ENCODE measurements around the gene CAMTA1. TPM values are rescaled to one million over a fixed set of nuclear protein-coding genes. Genes with fewer than 3 reads are reported as not detected.
A peak's percentile ranks its signal among the peaks of the same experiment; 100 is the strongest.
"Not testable (repeated sequence)": the region's sequence is repeated elsewhere in the genome, so short reads cannot be mapped to it uniquely, and the experiment has no call there.

Gene CAMTA1
- total RNA-seq, 1 donor: 19.9 TPM

DNA sequence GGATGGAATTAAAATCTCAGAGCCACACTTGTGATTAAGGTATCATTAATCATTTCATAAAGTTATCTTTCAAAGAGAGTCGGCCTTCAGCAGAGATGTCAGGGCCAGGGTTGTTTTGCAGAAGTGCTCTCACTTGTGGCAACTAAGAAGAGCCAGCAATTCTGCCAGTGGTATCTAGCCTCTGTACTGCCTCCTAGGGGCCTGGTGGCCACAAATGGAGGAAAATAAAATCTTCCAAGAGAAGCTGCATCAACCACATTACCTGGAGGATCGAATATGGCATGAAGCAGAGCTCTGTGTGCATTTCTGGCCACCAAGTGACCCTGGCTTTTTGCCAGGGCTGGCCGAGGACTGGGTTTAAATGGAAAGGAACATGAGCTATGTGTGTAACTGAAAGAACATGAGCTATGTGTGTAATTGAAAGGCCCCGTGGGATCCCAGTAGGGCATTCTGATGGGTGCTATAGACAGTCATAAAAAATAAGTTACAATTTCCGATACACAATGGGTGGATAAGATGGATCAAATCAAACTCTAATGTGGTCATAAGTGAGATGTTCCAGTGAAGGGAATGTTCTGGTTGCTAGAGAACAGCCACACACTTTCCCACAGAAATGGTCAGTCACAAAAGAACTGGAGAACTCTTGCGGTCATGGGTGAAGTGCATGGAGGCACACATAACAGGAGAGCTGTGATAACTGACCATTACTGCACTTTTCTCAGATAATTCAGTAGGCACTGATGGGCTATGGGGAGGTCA lies 335.8 kb downstream of the CAMTA1 start:
- DNase-seq (ENCODE audit: low read depth in 2 of 3, low spot score in 2 of 3): peak in 1 of 3 donors; percentile 7

DNA sequence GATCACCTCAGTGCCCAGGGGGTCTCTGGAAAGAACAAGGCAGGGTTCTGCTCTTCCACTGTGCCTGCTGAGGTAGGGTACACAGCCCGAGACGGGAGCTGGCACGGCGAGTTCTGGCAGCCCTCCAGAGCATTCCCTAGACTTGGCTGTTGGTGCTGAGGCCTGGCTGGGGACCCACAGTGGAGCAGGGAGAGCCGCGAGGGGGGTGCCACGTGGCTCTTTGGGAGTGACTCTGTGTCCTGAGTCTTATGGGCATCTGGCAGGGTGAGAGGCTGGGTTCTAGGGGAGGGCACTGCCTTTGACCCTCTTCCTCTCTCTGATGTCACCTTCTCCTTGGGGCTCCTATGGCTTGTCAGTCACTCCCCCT lies 336.4 kb downstream of the CAMTA1 start:
- DNase-seq (ENCODE audit: low read depth in 2 of 3, low spot score in 2 of 3): no peak

DNA sequence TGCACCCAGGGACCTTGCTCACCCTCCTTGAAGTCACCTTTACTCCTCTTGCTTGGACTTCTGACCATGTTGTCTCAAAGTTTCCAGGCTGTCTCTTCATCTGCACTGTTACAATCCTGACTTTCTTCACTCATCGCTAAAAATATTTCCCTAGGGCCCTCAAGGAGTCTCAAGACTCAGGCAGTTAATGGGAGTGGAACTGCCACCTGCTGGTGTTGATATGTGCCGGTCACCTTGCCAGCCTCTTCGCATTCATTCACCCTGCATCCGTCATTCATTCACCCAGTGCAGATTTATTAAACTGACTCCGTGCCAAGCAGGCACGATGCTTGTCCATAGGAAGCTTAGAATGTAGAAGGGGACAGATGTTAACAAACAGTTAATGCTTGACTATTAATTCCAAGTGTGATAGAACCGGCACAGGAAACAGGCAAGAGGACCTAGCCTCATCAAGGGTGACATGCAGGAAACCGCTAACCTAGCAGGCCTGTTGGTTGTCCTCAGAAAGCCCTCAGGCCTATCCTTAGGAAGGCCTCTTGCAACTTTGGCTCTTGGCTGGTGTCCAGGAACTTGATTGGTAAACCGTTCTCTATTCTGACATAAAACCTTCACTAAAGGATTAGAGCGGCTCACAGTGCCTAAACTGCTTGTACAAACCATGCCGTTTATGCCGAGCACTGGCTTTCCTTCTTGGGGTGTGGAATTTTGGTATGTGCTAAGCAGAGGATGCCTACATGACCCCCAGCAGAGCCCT lies 342.2 kb downstream of the CAMTA1 start:
- DNase-seq (ENCODE audit: low read depth in 2 of 3, low spot score in 2 of 3): peak in 2 of 3 donors; percentile 59 to 93

DNA sequence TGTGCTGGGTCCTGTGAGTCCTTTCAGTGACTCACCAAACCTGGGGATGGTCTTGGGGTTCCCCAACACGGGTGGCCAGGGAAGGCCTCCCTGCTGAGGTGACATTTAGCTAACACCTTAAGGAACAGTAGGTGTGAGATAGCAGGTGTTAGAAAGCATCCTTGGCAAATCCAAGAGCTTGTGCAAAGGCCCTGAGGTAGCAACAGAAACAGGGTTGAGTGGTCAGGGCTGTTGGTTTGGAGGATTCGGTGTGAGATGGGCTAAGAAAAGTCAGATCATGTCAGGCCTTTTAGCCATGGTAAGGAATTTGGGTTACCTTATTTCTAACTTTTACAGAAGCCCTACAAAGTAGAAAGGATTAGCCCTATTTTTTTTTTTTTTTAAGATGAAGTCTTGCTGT lies 343.0 kb downstream of the CAMTA1 start:
- DNase-seq (ENCODE audit: low read depth in 2 of 3, low spot score in 2 of 3): no peak

DNA sequence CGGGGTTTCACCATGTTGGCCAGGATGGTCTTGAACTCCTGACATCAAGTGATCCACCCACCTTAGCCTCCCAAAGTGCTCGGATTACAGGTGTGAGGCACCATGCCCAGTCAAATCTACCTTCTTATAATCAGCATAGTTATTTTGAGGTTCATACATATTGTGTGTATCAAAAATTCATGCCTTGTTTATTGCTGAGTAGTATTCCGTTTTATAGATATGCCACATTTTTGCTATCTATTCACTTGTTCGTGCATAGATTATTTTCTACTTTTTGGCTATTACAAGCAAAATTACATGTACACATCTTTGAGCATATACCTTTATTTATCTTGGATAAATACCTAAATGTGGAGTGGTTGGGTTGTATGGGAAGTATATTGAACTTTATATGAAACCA lies 344.9 kb downstream of the CAMTA1 start:
- DNase-seq (ENCODE audit: low read depth in 2 of 3, low spot score in 2 of 3): no peak

DNA sequence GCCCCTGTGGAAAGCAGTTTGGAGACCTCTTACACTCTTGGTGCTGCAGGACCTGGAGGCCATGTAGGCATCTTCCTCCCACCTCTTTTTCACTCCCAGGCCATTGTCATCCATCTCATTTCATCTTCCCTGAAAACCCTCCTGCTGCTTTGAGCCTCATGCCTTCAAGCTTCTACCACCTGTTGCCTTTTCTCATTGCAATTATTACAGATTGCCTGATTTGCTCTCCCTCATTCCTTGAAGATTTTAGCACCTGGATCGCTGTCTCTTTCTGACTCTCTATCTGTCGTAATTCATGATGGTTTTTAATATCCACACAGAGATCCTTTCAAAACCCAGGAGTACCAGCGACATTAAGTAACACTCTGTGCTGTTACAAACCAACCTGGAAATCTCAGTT lies 350.2 kb downstream of the CAMTA1 start:
- DNase-seq (ENCODE audit: low read depth in 2 of 3, low spot score in 2 of 3): no peak

DNA sequence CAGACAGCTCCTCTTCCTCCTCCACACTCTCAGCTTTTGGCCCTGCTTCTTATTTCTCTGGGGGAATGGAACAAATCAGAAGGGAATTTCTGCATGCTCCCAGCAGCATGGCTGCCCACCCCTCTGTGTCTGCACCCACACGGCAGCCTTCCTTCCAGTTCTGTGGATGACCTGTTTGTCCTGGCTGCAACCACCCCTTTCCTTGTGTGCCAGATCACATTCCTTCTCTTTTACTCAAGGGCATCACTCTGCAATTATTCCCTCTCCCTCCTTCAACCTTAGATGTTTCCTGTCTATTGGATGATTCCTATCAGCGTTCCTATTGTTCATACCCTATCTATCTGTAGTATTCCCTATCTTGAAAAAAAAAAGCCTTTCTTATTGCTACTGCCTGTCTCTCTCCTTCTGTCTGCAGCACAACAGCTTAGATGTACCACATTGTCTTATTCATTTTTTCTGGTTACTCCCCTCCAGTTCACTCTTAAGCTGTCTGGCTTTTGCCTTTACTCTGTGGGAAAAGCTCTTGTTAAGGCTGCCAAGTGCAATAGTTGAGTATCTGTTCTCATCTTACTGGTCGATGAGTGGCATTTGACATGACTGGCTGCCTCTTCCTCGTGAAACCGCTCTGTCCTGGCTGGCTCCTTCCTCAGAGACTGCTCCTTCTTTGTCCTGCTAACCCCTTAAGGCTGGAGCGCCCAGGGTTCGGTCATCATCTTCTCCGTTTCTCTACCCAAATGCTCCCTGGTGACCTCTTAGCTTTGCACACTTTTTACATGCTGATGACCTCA lies 351.1 kb downstream of the CAMTA1 start:
- no peak for DNase-seq (ENCODE audit: low read depth in 2 of 3, low spot score in 2 of 3)

DNA sequence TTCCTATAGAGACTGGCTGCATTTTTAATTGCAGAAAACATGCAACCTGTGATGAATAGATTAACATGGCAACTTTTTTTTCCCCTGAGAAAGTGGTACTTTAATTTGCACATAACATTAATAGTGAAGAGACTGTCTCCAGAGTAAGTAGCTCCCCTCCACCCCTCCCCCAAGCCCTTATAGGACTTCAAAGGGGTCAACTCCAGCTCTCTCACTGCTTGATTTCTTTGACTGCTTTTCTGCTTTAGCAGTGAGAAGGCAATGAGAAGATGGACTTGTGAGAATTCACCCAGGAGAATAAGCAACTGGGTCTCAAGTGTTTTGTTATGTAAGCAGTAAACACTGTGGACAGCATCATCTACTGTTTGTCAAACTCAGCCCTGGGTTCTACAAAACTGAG lies 355.0 kb downstream of the CAMTA1 start:
- DNase-seq (ENCODE audit: low read depth in 2 of 3, low spot score in 2 of 3): no peak

DNA sequence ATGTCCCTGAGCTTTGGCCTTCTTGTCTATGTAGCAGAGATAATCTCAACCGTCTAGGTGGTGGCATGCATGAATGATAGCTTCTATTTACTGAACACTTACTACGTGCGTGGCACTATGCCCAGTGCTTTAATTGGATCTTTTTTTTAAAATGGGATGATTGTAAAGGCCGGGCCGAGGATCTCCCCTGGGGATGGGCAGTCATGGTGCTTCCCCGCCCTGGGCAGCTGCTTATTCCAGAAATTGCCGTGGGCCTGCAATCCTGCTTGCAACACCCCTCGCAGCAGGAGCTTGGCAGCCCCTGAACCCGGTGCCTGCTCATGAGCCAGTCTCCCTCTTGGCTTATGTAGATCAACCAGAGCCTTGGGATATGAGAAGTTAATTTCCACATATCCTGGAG lies 360.7 kb downstream of the CAMTA1 start:
- DNase-seq (ENCODE audit: low read depth in 2 of 3, low spot score in 2 of 3): no peak

DNA sequence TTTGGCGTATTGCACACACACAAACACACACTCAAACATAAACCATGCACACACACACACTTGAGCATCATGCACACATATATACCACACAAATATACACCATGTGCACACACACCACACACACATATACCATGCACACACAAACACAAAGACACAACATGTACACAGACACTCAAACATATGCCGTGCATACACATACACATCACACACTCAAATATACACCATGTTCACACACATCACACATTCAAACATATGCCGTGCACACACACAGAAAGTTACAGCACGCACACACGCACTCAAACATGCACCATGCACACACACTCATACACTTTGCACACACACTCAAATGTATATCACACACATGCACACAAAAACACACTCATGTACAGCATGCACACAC lies 361.5 kb downstream of the CAMTA1 start:
- DNase-seq (ENCODE audit: low read depth in 2 of 3, low spot score in 2 of 3): no peak

DNA sequence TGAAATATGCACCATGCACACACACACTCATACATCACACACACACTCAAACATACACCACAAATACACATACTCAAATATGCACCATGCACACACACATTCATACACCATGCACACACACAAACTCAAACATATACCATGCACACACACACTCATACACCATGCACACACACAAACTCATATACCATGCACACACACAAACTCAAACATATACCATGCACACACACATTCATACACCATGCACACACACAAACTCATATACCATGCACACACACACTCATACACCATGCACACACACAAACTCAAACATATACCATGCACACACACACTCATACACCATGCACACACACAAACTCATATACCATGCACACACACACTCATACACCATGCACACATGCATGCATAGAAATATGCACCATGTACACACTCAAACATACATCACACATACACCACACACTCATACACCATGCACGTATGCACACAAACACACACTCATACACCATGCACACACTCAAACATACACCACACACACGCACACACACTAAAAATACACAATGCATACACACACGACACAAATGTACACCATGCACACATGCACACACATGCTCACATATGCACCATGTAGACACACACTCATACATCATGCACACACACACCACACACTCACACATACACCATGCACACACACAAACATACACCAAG lies 362.5 kb downstream of the CAMTA1 start:
- not testable (repeated sequence) for DNase-seq (ENCODE audit: low read depth in 2 of 3, low spot score in 2 of 3)

DNA sequence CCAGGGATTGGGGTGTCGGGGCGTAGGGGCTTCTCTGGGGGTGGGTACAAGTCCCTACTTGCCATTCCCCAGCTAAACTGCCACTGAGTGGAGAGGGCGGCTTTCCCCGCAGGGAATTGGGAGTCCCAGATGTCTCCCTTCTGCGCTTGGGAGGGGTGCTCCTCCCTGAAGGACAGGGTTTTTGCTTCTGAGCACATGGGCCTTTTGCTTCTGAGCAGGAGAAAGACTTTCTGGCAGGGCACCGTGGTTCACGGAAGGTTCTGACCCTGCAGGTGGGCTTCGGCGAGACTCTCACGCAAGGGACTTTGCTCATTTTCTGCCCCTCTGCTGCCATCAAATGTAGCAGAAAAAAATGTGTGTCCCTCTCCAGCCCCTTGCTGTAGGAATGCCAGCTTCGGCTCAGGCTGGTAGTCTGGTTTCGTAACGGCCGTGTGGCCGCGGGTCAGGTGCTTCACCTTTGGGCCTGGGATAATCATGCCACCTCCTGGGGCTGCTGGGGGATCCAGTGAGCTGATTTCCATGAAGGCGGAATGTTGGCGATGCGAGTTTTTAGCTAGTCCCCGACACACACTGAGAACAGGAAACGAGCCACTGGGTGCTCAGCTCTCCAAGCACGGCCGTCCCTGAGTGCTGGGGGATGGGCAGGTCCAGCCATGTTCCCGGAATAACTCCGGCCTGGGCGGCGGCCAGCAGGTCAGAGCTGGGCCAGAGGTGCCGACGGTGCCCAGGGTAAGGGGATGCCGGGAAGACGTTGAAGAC lies 364.0 kb downstream of the CAMTA1 start:
- no peak for DNase-seq (ENCODE audit: low read depth in 2 of 3, low spot score in 2 of 3)

DNA sequence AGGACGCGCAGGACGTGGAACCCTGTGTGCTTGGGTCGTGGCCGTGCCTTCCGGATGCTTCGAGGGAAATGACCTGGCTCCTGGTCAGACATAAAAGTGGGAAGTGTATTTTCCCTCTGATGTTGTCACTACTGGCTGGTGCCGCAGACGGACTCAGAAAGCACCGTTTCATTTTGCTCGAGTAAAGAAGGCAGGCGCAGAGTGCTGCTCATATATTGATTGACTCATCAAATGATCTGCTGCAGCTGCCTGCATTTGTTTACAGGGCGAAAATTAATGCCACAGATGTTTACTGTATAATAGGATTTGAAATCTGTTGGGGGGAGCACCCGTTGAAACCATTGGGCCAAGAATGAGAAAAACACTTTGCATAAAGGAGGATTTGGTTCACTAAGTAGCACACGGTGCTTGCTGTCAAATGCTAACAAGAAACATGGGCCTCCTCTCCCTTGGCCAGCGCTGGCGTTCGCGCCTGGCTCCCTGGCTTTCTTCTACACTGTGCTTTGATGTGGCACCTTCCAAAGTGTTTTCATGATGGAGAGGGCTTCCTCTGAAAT lies 365.5 kb downstream of the CAMTA1 start:
- no peak for DNase-seq (ENCODE audit: low read depth in 2 of 3, low spot score in 2 of 3)

DNA sequence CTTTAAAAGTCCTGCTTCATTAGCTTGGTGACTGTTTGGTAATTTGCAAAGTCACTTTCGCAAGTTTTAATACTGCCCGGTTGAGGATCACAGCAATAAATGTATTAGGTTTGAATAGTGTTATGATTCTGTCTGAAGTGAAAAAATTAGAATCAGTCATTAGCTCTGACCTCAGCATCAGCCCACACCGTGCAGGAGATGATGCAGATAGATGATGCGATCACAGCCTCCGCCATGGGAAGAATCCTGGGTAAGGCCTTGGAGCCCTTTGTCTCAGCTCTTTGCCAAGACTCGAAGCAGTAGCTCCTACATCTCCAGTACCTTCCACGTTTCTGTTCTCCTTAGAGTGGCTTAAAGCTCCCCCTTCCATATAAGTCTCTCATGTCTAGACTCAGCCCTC lies 366.7 kb downstream of the CAMTA1 start:
- DNase-seq (ENCODE audit: low read depth in 2 of 3, low spot score in 2 of 3): no peak

DNA sequence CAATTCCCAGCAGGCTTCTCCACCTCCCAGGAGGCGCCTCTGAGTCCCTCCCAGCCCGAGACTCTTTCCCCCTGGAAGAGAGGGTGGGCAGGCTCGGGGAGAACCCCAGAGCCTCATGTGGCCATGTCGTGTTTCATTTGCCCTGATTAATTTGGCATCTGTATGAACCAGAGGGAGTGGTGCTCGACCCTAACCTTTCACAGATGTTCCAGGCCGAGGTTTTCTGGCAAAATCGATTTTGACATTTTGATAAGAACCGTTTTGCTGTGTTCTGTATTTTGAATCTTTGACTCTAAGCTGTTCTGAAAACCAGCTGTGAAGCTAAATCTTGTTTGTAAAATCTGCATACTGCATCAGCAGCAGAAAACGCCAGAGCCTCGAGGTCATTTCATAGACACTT lies 367.4 kb downstream of the CAMTA1 start:
- no peak for DNase-seq (ENCODE audit: low read depth in 2 of 3, low spot score in 2 of 3)

DNA sequence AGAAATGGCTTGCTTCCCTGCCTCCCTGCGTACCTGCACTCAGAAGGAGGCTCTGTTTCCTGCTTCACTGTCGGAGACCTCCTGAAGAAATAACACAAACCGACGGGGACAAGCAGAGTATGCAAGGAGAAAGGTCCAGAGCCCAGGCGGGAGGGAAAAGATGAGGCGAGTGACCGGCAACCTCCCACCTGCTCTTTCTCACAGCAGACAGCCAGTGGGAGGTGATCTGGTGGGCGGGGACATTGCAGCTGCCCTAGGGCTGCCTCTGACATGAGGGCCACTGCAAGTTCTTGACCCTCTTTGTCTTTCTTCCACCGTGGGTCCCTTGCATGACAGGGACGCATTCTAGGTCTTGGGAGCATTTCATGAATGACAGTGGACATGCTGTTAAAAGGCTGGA lies 368.2 kb downstream of the CAMTA1 start:
- no peak for DNase-seq (ENCODE audit: low read depth in 2 of 3, low spot score in 2 of 3)

DNA sequence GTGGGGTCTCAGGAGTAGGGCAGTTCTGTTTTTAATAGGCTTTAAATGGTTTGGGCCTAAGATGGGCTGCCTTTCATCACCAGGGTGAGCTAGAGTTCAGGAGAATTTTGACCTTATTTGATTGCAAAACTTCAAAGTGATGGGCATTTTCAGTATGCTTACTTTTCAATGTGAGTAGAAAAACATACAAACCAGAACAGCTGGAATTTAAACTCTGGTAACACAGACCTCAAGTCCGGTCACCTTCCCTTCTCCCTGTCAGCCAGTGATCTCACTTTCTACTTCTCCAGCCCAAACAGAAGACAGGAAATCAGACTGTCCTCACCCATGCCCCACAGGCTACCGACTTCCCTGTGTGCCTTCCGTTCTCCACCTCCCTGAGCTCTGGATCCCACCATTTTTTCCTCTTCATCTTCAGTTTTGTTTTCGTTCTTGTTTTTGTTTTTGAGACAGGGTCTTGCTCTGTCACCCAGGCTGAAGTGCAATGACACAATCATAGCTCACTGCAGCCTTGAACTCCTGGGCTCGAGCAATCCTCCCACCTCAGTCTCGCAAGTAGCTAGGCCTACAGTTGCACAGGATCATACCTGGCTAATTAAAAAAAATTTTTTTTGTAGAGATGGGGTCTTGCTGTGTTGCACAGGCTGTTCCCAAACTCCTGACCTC lies 374.0 kb downstream of the CAMTA1 start:
- DNase-seq (ENCODE audit: low read depth in 2 of 3, low spot score in 2 of 3): no peak

DNA sequence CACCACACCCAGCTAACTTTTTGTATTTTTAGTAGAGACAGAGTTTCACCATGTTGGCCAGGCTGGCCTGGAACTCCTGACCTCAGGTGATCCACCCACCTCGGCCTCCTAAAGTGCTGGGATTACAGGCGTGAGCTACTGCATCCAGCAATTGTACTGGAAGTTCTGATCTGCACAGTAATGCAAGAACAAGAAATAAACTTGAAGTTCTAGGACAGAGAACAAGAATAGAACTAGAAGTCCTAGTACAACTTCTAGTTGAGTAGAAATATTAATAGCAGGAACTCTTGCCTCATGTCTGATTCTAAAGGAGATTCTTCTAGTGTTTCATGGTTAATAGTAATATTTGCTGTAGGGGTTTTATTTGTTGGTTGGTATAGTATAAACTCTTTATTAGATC lies 383.3 kb downstream of the CAMTA1 start:
- DNase-seq (ENCODE audit: low read depth in 2 of 3, low spot score in 2 of 3): not testable (repeated sequence)

DNA sequence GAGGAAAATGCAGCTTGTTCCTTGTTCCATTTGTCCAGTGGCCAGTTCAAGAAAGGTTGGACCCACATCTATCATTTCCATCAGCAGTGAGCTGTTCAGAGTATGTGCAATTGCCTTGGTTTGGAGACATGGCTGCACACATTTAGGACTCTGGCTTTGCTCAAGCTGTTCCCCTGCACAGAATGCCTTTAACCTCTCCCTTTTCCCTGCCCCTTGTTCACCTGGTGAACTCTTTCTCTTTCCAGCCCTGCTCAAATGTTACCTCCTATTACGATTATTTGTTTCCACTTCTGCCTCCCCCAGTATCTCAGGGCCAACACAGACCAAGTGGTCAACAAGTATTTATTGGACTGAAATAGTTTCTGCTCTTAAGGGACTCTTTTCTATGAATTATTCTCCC lies 385.9 kb downstream of the CAMTA1 start:
- no peak for DNase-seq (ENCODE audit: low read depth in 2 of 3, low spot score in 2 of 3)
